Measurements from ENCODE around the gene P2RX2.

The P2RX2 gene

GRCh38 chr12:132642846-132643835 is 24.6 kb downstream of the P2RX2 start:
- no peak for DNase-seq (ENCODE audit: low read depth in 1 of 2, low spot score in 1 of 2)

GRCh38 chr12:132646850-132647249 is 28.3 kb downstream of the P2RX2 start:
- no peak for DNase-seq (ENCODE audit: low read depth in 1 of 2, low spot score in 1 of 2)
- in situ Hi-C loops (cut with HindIII; ENCODE audit: low pct_unique_long_range_greater_than_20kb, low sequenced_read_pairs): no loop called here
- TF ChIP-seq JUND (IDR thresholded peaks at IDR 0.05; ENCODE audit: low read depth): no peak

More at GRCh38 chr12:132642846-132643835, 24.6 kb downstream of the P2RX2 start:
- in situ Hi-C loops (cut with HindIII; ENCODE audit: low pct_unique_long_range_greater_than_20kb, low sequenced_read_pairs): no loop called here
- no peak for TF ChIP-seq JUND (IDR thresholded peaks at IDR 0.05; ENCODE audit: low read depth)

- DNase-seq (ENCODE audit: low read depth in 1 of 2, low spot score in 1 of 2): no peak
- in situ Hi-C loops (cut with HindIII; ENCODE audit: low pct_unique_long_range_greater_than_20kb, low sequenced_read_pairs): no loop called here
- no peak for TF ChIP-seq JUND (IDR thresholded peaks at IDR 0.05; ENCODE audit: low read depth)
Measured at GRCh38 chr12:132647858-132648257, 29.3 kb downstream of the P2RX2 start.

- DNase-seq (ENCODE audit: low read depth in 1 of 2, low spot score in 1 of 2): no peak
- in situ Hi-C loops (cut with HindIII; ENCODE audit: low pct_unique_long_range_greater_than_20kb, low sequenced_read_pairs): no loop called here
- no peak for TF ChIP-seq JUND (IDR thresholded peaks at IDR 0.05; ENCODE audit: low read depth)
Measured at GRCh38 chr12:132648616-132649225, 30.1 kb downstream of the P2RX2 start.

GRCh38 chr12:132649226-132649945 is 30.8 kb downstream of the P2RX2 start:
- no peak for DNase-seq (ENCODE audit: low read depth in 1 of 2, low spot score in 1 of 2)
- in situ Hi-C loops (cut with HindIII; ENCODE audit: low pct_unique_long_range_greater_than_20kb, low sequenced_read_pairs): no loop called here
- TF ChIP-seq JUND (IDR thresholded peaks at IDR 0.05; ENCODE audit: low read depth): no peak

- no peak for TF ChIP-seq JUND (IDR thresholded peaks at IDR 0.05; ENCODE audit: low read depth)
- DNase-seq (ENCODE audit: low read depth in 1 of 2, low spot score in 1 of 2): no peak
- in situ Hi-C loops (cut with HindIII; ENCODE audit: low pct_unique_long_range_greater_than_20kb, low sequenced_read_pairs): no loop called here
Measured at GRCh38 chr12:132651444-132652100, 33.0 kb downstream of the P2RX2 start.

- DNase-seq (ENCODE audit: low read depth in 1 of 2, low spot score in 1 of 2): no peak
- in situ Hi-C loops (cut with HindIII; ENCODE audit: low pct_unique_long_range_greater_than_20kb, low sequenced_read_pairs): no loop called here
- no peak for TF ChIP-seq JUND (IDR thresholded peaks at IDR 0.05; ENCODE audit: low read depth)
Measured at GRCh38 chr12:132653567-132654290, 35.2 kb downstream of the P2RX2 start.

GRCh38 chr12:132657004-132657727 is 38.6 kb downstream of the P2RX2 start:
- no peak for TF ChIP-seq JUND (IDR thresholded peaks at IDR 0.05; ENCODE audit: low read depth)
- DNase-seq (ENCODE audit: low read depth in 1 of 2, low spot score in 1 of 2): peak; percentile 34 to 44
- in situ Hi-C loops (cut with HindIII; ENCODE audit: low pct_unique_long_range_greater_than_20kb, low sequenced_read_pairs): no loop called here

- no peak for DNase-seq (ENCODE audit: low read depth in 1 of 2, low spot score in 1 of 2)
- in situ Hi-C loops (cut with HindIII; ENCODE audit: low pct_unique_long_range_greater_than_20kb, low sequenced_read_pairs): no loop called here
- TF ChIP-seq JUND (IDR thresholded peaks at IDR 0.05; ENCODE audit: low read depth): no peak
Measured at GRCh38 chr12:132658149-132658894, 39.7 kb downstream of the P2RX2 start.

GRCh38 chr12:132659146-132659545 is 40.6 kb downstream of the P2RX2 start:
- DNase-seq (ENCODE audit: low read depth in 1 of 2, low spot score in 1 of 2): no peak
- in situ Hi-C loops (cut with HindIII; ENCODE audit: low pct_unique_long_range_greater_than_20kb, low sequenced_read_pairs): no loop called here
- TF ChIP-seq JUND (IDR thresholded peaks at IDR 0.05; ENCODE audit: low read depth): no peak

Data from T47D (cell line).